ENCODE measurements around the gene NUP153.

NUP153 gene

DNA sequence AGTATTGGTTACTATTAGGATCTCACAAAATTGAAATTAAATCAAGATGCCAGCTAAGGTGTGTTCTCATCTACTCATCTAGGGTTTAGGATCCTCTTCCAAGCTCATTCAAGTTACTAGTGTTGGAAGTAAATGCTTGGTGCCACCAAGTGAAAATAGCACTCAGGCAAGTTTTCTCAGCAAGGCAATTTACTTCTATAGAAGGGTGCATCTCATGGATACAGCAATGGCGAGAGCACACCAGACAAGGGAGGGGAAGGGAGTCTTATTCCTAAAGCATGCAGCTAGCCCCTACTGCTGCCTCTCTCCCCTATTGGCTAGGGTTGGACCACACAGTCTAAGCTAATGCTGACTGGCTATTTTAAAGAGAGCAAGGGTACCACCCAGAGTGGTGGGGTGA is 129.7 kb downstream of the NUP153 start:
- no peak for FAIRE-seq
- no peak for DNase-seq (ENCODE audit: extremely low spot score, insufficient read length, low read depth)

DNA sequence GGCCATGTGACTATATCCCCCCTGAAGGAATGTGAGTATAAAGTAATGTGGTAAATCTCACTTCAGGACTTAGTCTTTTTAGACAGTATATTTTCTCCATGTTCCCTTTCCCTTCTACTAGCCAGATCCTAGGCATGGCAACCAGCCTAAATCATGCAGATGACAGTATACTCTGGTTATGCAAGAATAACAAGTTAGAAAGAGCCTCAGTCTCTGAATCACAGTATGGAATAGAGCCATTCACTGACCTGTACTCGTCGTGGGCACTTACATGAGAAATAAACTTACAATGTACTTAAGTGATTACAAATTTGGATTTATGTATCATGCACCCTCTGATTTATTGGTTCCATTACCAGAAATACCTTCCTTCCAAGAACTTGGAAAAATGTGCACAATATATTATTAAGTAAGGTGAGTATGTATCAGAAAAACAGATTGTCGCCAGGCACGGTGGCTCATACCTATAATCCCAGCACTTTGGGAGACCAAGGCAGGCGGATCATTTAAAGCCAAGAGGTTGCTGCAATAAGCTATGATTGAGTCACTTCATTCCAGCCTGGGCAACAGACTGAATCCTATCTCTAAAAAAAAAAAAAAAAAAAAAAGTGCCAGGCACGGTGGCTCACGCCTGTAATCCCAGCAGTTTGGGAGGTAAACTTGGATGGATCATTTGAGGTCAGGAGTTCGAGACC is 131.7 kb downstream of the NUP153 start:
- no peak for FAIRE-seq
- DNase-seq (ENCODE audit: extremely low spot score, insufficient read length, low read depth) = no peak

- DNase-seq (ENCODE audit: extremely low spot score, insufficient read length, low read depth) = no peak
- FAIRE-seq = no peak
Measured at GRCh38 chr6:17565399-17565798, 141.3 kb downstream of the NUP153 start.
